Stimulated activated naive CD8-positive, alpha-beta T cell treated with anti-CD3 and anti-CD28 coated beads, Interleukin-15, Interleukin-2, amounts not matched to agents 100 ng/mL and 50 ng/mL, for 24 hours (primary cell): Measurements from ENCODE around the gene ADAMTS17.

Source experiments
- H3K27ac Mint-ChIP-seq: one replicate; pipeline ENCODE4 v1.8.0; 2021; ENCODE audit warnings: mild to moderate bottlenecking, mixed read lengths
- H3K27me3 Mint-ChIP-seq: one replicate; pipeline ENCODE4 v1.8.0; 2021; ENCODE audit warnings: mixed read lengths
- H3K36me3 Mint-ChIP-seq: one replicate; pipeline ENCODE4 v1.8.0; 2021; ENCODE audit warnings: low read depth, mixed read lengths
- H3K4me1 Mint-ChIP-seq: one replicate; pipeline ENCODE4 v1.8.0; 2021; ENCODE audit warnings: low read depth, mixed read lengths
- H3K4me3 Mint-ChIP-seq: one replicate; pipeline ENCODE4 v1.8.0; 2021; ENCODE audit warnings: mild to moderate bottlenecking, mixed read lengths
- H3K9me3 Mint-ChIP-seq: one replicate; pipeline ENCODE4 v1.8.0; 2021; ENCODE audit warnings: mixed read lengths

ADAMTS17 gene

DNA sequence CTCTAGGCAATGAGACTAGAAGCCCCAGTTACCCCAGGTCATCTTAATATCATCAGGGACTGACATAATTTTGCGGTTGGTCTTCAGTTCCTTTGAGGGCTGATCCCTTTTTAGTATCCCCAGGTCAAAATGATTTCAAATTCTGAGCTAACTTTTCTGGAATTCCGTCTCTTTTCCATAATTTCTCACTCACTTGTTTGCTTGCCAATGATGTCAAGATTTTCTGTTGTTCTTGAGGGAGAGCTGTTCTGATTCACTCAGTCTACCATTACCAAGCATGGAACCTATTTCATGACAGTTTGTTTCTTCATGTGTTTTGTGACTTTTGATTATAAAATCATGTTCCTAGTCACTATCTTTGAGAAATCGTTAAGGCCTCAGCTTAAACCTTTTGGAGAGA lies 418.1 kb downstream of the ADAMTS17 start:
- Mint-ChIP-seq H3K27me3 (peaks cover 40% of the 10 kb centered on the region), H3K4me1 (peaks cover 7% of the 10 kb centered on the region), H3K36me3 (no peaks in the 10 kb centered on the region), H3K27ac (no peak overlapping the region), H3K4me3 (no peak overlapping the region), H3K9me3 (no peaks in the 10 kb centered on the region)
